Bone marrow (tissue), 2 donors: ENCODE measurements around the gene CACHD1.

Experiments used
- DNase-seq, 2 donors: peaks; one replicate each; lab custom pipeline; 2025; lab: John Stamatoyannopoulos, UW

Gene CACHD1

GRCh38 chr1:64523413-64524337 is 53.7 kb downstream of the CACHD1 start:
- no peak for DNase-seq

GRCh38 chr1:64524614-64525013 is 54.7 kb downstream of the CACHD1 start:
- no peak for DNase-seq

- no peak for DNase-seq
Observed at GRCh38 chr1:64525116-64525686, 55.3 kb downstream of the CACHD1 start.

GRCh38 chr1:64526312-64526711 is 56.4 kb downstream of the CACHD1 start:
- DNase-seq, result no peak

- no peak for DNase-seq
Observed at GRCh38 chr1:64527165-64527564, 57.2 kb downstream of the CACHD1 start.

- no peak for DNase-seq
Observed at GRCh38 chr1:64527786-64528185, 57.9 kb downstream of the CACHD1 start.

GRCh38 chr1:64530969-64531692 is 61.2 kb downstream of the CACHD1 start:
- DNase-seq, result no peak

- DNase-seq, result no peak
Observed at GRCh38 chr1:64532646-64533045, 62.7 kb downstream of the CACHD1 start.

- no peak for DNase-seq
Observed at GRCh38 chr1:64535938-64536835, 66.3 kb downstream of the CACHD1 start.

GRCh38 chr1:64536836-64537490 is 67.0 kb downstream of the CACHD1 start:
- no peak for DNase-seq

GRCh38 chr1:64537942-64538341 is 68.0 kb downstream of the CACHD1 start:
- DNase-seq, result no peak

GRCh38 chr1:64538389-64538788 is 68.5 kb downstream of the CACHD1 start:
- DNase-seq, result no peak

GRCh38 chr1:64539289-64539688 is 69.4 kb downstream of the CACHD1 start:
- no peak for DNase-seq

- DNase-seq, result no peak
Observed at GRCh38 chr1:64539781-64540218, 69.9 kb downstream of the CACHD1 start.

- DNase-seq, result no peak
Observed at GRCh38 chr1:64540265-64540791, 70.4 kb downstream of the CACHD1 start.

- no peak for DNase-seq
Observed at GRCh38 chr1:64542118-64542517, 72.2 kb downstream of the CACHD1 start.

- no peak for DNase-seq
Observed at GRCh38 chr1:64543831-64544230, 73.9 kb downstream of the CACHD1 start.

- no peak for DNase-seq
Observed at GRCh38 chr1:64545118-64545843, 75.4 kb downstream of the CACHD1 start.

GRCh38 chr1:64546013-64546412 is 76.1 kb downstream of the CACHD1 start:
- DNase-seq, result no peak
